Activated T-helper 1 cell treated with anti-CD3 and anti-CD28 coated beads, Interleukin-2, amount 50 U/mL, for 16 hours (primary cell): ENCODE measurements around the gene ASNSD1.
"Not testable (repeated sequence)": the region's sequence is repeated elsewhere in the genome, so short reads cannot be mapped to it uniquely, and the experiment has no call there.

Source experiments
- DNase-seq, 2 donors: peaks; one replicate each; pipeline ENCODE4 v3.0.0-alpha.2; 2020; ENCODE audit warnings: low read depth in 1 of 2, low spot score in 1 of 2

Gene ASNSD1

DNA sequence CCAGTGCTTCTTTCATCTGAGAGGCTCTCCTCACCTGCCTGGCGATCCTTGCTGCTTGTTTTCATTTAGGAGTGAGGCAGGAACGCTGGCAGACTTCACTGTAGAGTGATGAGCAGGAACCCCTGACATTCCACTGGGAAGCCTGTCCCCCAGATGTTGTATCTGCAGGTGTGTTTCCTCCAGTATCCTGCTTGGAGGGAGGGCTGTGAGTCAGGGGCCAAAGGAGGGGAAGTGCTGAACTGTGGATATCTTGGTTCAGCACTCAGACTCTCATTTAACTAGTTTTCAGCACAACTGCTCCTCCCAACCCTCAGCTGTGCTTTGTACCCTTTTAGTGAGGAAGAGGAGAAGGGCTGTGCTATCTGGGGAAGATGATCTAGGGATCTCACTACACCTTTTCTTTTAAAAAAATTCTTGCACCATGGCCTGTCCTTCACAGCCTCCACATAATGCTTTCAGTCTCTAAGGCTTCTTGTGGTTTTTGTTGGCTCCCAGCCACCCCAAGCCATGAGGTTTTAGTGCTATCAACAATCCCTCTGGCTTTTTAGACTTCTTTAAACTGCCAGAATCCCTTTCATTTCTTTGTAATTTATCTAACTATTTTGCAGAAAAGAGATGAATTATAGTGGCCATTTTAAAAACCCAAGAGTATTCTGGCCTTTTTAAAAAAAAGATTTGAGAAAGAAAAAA lies 24.4 kb downstream of the ASNSD1 start:
- no peak for DNase-seq

DNA sequence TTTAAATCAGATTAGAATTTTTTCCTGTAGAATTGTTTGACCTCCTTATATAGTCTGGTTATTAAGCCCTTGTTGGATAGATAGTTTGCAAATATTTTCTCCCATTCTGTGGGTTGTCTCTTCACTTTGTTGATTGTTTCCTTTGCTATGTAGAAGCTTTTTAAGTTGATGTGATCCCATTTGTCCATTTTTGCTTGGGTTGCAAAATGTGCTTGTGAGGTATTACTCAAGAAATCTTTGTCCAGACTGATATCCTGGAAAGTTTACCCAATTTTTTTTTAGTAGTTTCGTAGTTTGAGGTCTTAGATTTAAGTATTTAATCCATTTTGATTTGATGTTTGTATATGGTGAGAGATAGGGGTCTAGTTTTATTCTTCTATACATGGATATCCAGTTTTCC lies 26.5 kb downstream of the ASNSD1 start:
- not testable (repeated sequence) for DNase-seq

- no peak for DNase-seq
Measured at GRCh38 chr2:189696223-189696622, 35.0 kb downstream of the ASNSD1 start.

DNA sequence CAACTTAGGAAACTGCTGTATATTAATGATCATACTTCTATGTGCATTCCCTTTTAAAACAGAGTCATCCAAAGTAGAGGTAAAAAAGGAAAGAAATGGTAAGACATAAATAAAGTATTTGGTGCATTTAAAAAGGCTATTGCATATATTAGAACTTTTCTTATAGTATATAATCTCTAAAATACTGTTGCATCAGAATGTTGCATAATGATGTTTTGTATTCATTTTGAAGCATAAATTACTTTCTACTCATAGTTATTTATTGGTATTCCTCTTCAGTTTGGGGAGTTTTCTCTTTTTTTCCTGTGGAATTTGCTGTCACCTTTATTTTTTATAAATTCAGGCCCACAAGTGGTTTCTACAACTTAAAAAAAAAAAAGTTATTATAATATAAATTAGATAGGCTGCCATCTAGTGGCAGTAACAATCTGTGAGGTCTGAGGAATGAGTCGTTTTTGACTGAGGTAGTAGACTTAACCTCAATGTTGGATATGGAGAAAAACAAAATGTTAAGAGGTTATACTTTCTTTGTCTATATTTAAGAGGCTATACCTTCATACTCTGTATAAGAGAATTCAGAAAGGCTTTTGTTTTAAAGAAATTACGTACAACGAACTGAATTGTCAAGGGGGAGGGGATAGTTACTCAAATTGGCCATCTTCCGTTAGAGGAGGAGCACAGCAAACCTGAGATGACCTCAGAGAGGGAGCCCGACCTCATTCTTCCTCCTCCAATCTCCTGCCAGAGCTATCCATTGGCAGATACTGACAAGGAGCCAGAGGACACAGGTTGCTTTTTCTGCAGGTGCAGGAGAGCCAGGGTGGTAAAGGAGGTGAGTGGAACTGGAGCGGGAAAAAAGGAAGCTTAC lies 37.0 kb downstream of the ASNSD1 start:
- DNase-seq = no peak

- DNase-seq = no peak
Measured at GRCh38 chr2:189700681-189701080, 39.4 kb downstream of the ASNSD1 start.

DNA sequence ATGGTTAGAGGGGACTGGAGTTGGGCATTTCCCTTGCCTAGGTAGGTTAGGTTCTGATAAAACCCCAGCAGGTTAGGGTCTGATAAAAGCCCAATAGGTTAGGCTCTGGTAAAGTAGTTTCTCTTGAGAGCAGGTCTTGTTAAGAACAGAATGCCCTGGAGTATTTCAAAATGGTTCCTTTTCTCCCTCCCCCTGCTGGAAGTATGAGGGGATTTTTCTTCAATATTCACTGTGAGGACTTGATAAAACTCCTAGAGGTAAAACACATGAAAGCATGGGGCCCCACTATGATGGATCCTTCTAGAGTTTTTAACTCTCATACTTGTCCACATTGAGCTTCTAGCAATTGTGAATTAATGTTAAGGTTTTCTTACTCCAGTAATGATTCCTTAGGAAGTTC lies 40.8 kb downstream of the ASNSD1 start:
- no peak for DNase-seq

GRCh38 chr2:189709501-189710221 lies 48.4 kb downstream of the ASNSD1 start:
- no peak for DNase-seq

DNA sequence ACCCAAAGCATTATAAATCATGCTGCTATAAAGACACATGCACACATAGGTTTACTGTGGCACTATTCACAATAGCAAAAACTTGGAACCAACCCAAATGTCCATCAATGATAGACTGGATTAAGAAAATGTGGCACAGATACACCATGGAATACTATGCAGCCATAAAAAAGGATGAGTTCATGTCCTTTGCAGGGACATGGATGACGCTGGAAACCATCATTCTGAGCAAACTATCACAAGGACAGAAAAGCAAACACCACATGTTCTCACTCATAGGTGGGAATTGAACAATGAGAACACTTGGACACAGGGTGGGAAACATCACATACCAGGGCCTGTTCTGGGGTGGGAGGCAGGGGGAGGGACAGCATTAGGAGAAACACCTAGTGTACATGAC lies 56.3 kb downstream of the ASNSD1 start:
- DNase-seq = not testable (repeated sequence)

GRCh38 chr2:189719571-189719970 lies 58.3 kb downstream of the ASNSD1 start:
- DNase-seq = no peak
